Measurements from ENCODE around the gene SMU1. TPM values are rescaled to one million over a fixed set of nuclear protein-coding genes. Genes with fewer than 3 reads are reported as not detected.

The SMU1 gene
- total RNA-seq, 1 donor from 2014 or later: 28.8 TPM

- H3K4me1 Mint-ChIP-seq (ENCODE audit: low read depth): peaks cover 17% of the 10 kb centered on the region
- no peak for DNase-seq (ENCODE audit: low spot score)
- intact Hi-C loops (cut with micrococcal nuclease): no loop called here
- H3K27ac Mint-ChIP-seq: no peak overlapping the region
- no peaks in the 10 kb centered on the region for H3K27me3 Mint-ChIP-seq (ENCODE audit: insufficient read depth)
- no peak overlapping the region for H3K4me3 Mint-ChIP-seq
- no peaks in the 10 kb centered on the region for H3K9me3 Mint-ChIP-seq
- peaks cover 36% of the 10 kb centered on the region for H3K36me3 Mint-ChIP-seq (ENCODE audit: low read depth)
Observed at GRCh38 chr9:33111631-33112030, 35.2 kb upstream of the SMU1 start.

- no peak for DNase-seq (ENCODE audit: low spot score)
- Mint-ChIP-seq H3K9me3 (no peaks in the 10 kb centered on the region), H3K27ac (no peak overlapping the region), H3K36me3 (ENCODE audit: low read depth) (peaks cover 33% of the 10 kb centered on the region), H3K4me3 (no peak overlapping the region), H3K4me1 (ENCODE audit: low read depth) (peaks cover 19% of the 10 kb centered on the region), H3K27me3 (ENCODE audit: insufficient read depth) (no peaks in the 10 kb centered on the region)
- intact Hi-C loops (cut with micrococcal nuclease): no loop called here
Observed at GRCh38 chr9:33110686-33111085, 34.2 kb upstream of the SMU1 start.

- Mint-ChIP-seq H3K9me3 (no peaks in the 10 kb centered on the region), H3K36me3 (ENCODE audit: low read depth) (peaks cover 32% of the 10 kb centered on the region), H3K4me1 (ENCODE audit: low read depth) (peaks cover 17% of the 10 kb centered on the region), H3K4me3 (no peak overlapping the region), H3K27ac (peak overlapping the region; percentile 64), H3K27me3 (ENCODE audit: insufficient read depth) (no peaks in the 10 kb centered on the region)
- intact Hi-C loops (cut with micrococcal nuclease): loop anchor here (5.0 kb wide), 1 partner anchor 32 kb away; no protein-coding TSS in a partner anchor
- DNase-seq (ENCODE audit: low spot score): no peak
Observed at GRCh38 chr9:33109850-33110595, 33.5 kb upstream of the SMU1 start.

GRCh38 chr9:33109097-33109496 is 32.6 kb upstream of the SMU1 start:
- Mint-ChIP-seq H3K9me3 (no peaks in the 10 kb centered on the region), H3K36me3 (ENCODE audit: low read depth) (peaks cover 32% of the 10 kb centered on the region), H3K27ac (no peak overlapping the region), H3K4me3 (no peak overlapping the region), H3K27me3 (ENCODE audit: insufficient read depth) (no peaks in the 10 kb centered on the region), H3K4me1 (ENCODE audit: low read depth) (peaks cover 16% of the 10 kb centered on the region)
- intact Hi-C loops (cut with micrococcal nuclease): loop anchor here (5.0 kb wide), 1 partner anchor 33 kb away; no protein-coding TSS in a partner anchor
- DNase-seq (ENCODE audit: low spot score): no peak

GRCh38 chr9:33108472-33108871 is 32.0 kb upstream of the SMU1 start:
- no peaks in the 10 kb centered on the region for H3K27me3 Mint-ChIP-seq (ENCODE audit: insufficient read depth)
- H3K4me3 Mint-ChIP-seq: no peak overlapping the region
- no peak overlapping the region for H3K27ac Mint-ChIP-seq
- H3K4me1 Mint-ChIP-seq (ENCODE audit: low read depth): peaks cover 9% of the 10 kb centered on the region
- no peaks in the 10 kb centered on the region for H3K9me3 Mint-ChIP-seq
- DNase-seq (ENCODE audit: low spot score): no peak
- peaks cover 29% of the 10 kb centered on the region for H3K36me3 Mint-ChIP-seq (ENCODE audit: low read depth)
- intact Hi-C loops (cut with micrococcal nuclease): loop anchor here (5.0 kb wide), 1 partner anchor 34 kb away; no protein-coding TSS in a partner anchor

GRCh38 chr9:33107762-33108161 is 31.3 kb upstream of the SMU1 start:
- peaks cover 9% of the 10 kb centered on the region for H3K4me1 Mint-ChIP-seq (ENCODE audit: low read depth)
- DNase-seq (ENCODE audit: low spot score): no peak
- intact Hi-C loops (cut with micrococcal nuclease): loop anchor here (5.0 kb wide), 1 partner anchor 35 kb away; no protein-coding TSS in a partner anchor
- no peak overlapping the region for H3K27ac Mint-ChIP-seq
- H3K27me3 Mint-ChIP-seq (ENCODE audit: insufficient read depth): no peaks in the 10 kb centered on the region
- H3K4me3 Mint-ChIP-seq: no peak overlapping the region
- H3K36me3 Mint-ChIP-seq (ENCODE audit: low read depth): peaks cover 25% of the 10 kb centered on the region
- no peaks in the 10 kb centered on the region for H3K9me3 Mint-ChIP-seq

- H3K9me3 Mint-ChIP-seq: no peaks in the 10 kb centered on the region
- peaks cover 9% of the 10 kb centered on the region for H3K4me1 Mint-ChIP-seq (ENCODE audit: low read depth)
- no peak for DNase-seq (ENCODE audit: low spot score)
- no peaks in the 10 kb centered on the region for H3K27me3 Mint-ChIP-seq (ENCODE audit: insufficient read depth)
- peaks cover 22% of the 10 kb centered on the region for H3K36me3 Mint-ChIP-seq (ENCODE audit: low read depth)
- peak overlapping the region; percentile 29 for H3K27ac Mint-ChIP-seq
- intact Hi-C loops (cut with micrococcal nuclease): loop anchor here (5.0 kb wide), 1 partner anchor 35 kb away; no protein-coding TSS in a partner anchor
- no peak overlapping the region for H3K4me3 Mint-ChIP-seq
Observed at GRCh38 chr9:33106827-33107621, 30.6 kb upstream of the SMU1 start.

DNA sequence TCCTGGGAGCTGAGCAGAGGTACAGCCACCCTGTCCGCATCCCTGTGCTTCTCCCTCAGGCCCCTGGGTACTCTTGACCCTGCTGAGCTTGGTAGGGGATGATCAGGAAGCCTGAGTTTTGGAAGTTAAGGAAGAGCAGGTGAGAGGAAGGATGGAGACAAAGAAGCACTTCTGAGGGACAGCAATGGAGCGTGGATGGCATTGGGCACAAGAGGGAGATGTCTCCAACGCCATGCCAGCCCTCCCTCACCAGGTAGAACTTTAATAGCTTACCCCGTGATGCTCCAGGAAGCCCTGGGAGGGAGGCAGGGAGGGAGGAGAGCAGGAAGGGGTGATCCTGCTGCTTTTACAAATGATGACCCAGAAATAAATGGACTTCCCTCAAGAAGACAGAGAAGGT is 29.9 kb upstream of the SMU1 start:
- H3K9me3 Mint-ChIP-seq: no peaks in the 10 kb centered on the region
- H3K27me3 Mint-ChIP-seq (ENCODE audit: insufficient read depth): no peaks in the 10 kb centered on the region
- peaks cover 20% of the 10 kb centered on the region for H3K36me3 Mint-ChIP-seq (ENCODE audit: low read depth)
- DNase-seq (ENCODE audit: low spot score): no peak
- intact Hi-C loops (cut with micrococcal nuclease): loop anchor here (5.0 kb wide), 1 partner anchor 36 kb away; no protein-coding TSS in a partner anchor
- no peak overlapping the region for H3K4me3 Mint-ChIP-seq
- no peak overlapping the region for H3K27ac Mint-ChIP-seq
- H3K4me1 Mint-ChIP-seq (ENCODE audit: low read depth): peaks cover 9% of the 10 kb centered on the region

DNA sequence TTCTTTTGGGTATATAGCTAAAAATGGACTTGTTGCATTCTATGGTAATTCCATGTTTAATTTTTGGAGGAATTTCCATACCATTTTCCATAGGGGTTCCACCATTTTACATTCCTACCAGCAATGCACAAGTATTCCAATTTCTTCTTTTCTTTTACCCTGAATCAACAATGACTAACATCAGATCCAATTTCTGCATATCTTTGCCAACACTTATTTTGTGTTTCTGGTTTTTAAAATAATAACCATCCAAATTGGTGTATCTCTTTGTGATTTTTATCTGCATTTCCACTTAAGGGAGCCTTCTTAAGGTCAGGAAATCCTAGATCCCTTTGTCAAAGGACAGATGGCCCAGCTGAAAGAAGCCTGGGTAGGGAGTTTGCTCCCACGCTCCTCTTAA is 29.5 kb upstream of the SMU1 start:
- H3K36me3 Mint-ChIP-seq (ENCODE audit: low read depth): peaks cover 18% of the 10 kb centered on the region

DNA sequence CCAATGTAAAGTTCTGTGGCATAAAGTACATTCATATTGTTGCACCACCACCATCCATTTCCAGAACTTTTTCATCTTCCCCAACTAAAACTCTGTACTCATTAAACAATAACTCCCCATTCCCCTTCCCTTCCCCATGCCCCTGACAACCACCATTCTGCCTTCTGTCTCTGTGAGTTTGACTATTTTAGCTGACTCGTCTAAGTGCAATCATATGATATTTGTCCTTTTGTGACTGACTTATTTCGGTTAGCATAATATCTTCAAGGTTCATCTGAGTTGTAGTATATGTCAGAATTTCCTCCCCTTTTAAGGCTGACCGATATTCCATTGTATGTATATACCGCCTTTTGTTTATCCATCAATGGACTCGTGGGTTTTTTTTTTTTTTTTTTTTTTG is 29.0 kb upstream of the SMU1 start:
- Mint-ChIP-seq H3K27me3 (ENCODE audit: insufficient read depth) (no peaks in the 10 kb centered on the region), H3K4me3 (no peak overlapping the region), H3K4me1 (ENCODE audit: low read depth) (peaks cover 9% of the 10 kb centered on the region), H3K9me3 (no peaks in the 10 kb centered on the region), H3K27ac (no peak overlapping the region), H3K36me3 (ENCODE audit: low read depth) (peaks cover 15% of the 10 kb centered on the region)
- DNase-seq (ENCODE audit: low spot score): no peak
- intact Hi-C loops (cut with micrococcal nuclease): loop anchor here (5.0 kb wide), 1 partner anchor 37 kb away; no protein-coding TSS in a partner anchor

More for the DNA sequence above, 29.5 kb upstream of the SMU1 start:
- H3K4me3 Mint-ChIP-seq: no peak overlapping the region
- peaks cover 9% of the 10 kb centered on the region for H3K4me1 Mint-ChIP-seq (ENCODE audit: low read depth)
- no peaks in the 10 kb centered on the region for H3K9me3 Mint-ChIP-seq
- H3K27me3 Mint-ChIP-seq (ENCODE audit: insufficient read depth): no peaks in the 10 kb centered on the region
- no peak for DNase-seq (ENCODE audit: low spot score)
- intact Hi-C loops (cut with micrococcal nuclease): loop anchor here (5.0 kb wide), 1 partner anchor 36 kb away; no protein-coding TSS in a partner anchor
- H3K27ac Mint-ChIP-seq: no peak overlapping the region

- Mint-ChIP-seq H3K4me3 (no peak overlapping the region), H3K36me3 (ENCODE audit: low read depth) (peaks cover 13% of the 10 kb centered on the region), H3K27ac (peak overlapping the region; percentile 31), H3K9me3 (no peaks in the 10 kb centered on the region), H3K27me3 (ENCODE audit: insufficient read depth) (no peaks in the 10 kb centered on the region), H3K4me1 (ENCODE audit: low read depth) (peaks cover 5% of the 10 kb centered on the region)
- intact Hi-C loops (cut with micrococcal nuclease): no loop called here
- no peak for DNase-seq (ENCODE audit: low spot score)
Observed at GRCh38 chr9:33104401-33104800, 27.9 kb upstream of the SMU1 start.

GRCh38 chr9:33103501-33104281 is 27.2 kb upstream of the SMU1 start:
- DNase-seq (ENCODE audit: low spot score): no peak
- intact Hi-C loops (cut with micrococcal nuclease): no loop called here
- H3K27me3 Mint-ChIP-seq (ENCODE audit: insufficient read depth): no peaks in the 10 kb centered on the region
- H3K9me3 Mint-ChIP-seq: no peaks in the 10 kb centered on the region
- H3K27ac Mint-ChIP-seq: no peak overlapping the region
- peaks cover 8% of the 10 kb centered on the region for H3K36me3 Mint-ChIP-seq (ENCODE audit: low read depth)
- peaks cover 5% of the 10 kb centered on the region for H3K4me1 Mint-ChIP-seq (ENCODE audit: low read depth)
- H3K4me3 Mint-ChIP-seq: no peak overlapping the region

Data from activated T-helper 1 cell treated with anti-CD3 and anti-CD28 coated beads, Interleukin-12 subunit alpha, Interleukin-12 subunit beta, Interleukin-2, Interleukin-4 antibody, amounts not matched to agents 30 ng/mL and 10 ng/mL and 1 ng/mL, durations not matched to agents 14 hours and 24 hours and 36 hours (primary cell).